ENCODE results near the gene TMEM222.
"Not testable (repeated sequence)": the region's sequence is repeated elsewhere in the genome, so short reads cannot be mapped to it uniquely, and the experiment has no call there.

The TMEM222 gene, protein sequence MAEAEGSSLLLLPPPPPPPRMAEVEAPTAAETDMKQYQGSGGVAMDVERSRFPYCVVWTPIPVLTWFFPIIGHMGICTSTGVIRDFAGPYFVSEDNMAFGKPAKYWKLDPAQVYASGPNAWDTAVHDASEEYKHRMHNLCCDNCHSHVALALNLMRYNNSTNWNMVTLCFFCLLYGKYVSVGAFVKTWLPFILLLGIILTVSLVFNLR

DNA sequence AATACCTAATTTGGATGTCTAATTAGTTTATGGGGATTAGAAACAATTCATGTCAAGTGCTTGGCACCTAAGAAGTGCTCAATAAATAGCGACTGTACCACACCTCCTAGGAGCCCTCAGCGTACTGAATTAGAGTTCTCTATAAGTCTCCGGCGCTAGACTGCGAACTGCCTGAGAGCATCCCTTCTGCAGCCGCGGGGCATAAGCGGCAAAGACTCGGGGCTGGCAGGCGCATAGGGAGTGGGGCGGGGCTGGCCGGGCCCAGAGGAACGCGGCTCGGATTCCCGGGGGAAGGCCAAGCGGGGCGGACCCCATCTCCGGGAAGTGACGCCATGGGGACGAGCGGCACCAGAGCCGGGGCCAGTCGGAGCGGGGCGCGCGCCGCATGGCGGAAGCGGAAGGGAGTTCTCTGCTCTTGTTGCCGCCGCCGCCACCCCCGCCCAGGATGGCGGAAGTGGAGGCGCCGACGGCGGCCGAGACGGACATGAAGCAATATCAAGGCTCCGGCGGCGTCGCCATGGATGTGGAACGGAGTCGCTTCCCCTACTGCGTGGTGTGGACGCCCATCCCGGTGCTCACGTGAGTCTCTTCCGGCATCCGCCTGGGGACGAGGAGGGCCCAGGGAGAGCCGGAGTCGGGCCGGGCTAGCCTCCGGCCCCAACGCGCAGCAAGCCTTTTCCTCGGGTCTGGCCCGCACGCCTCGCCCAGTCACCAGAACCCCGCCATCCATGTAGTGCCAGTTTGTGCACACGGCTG lies at the start of gene TMEM222:
Gene TMEM222, plus strand, starts transcription at position 351 of the 756 bp plus-strand sequence. Its CDS starts 35 bp downstream, at position 386.
- TF ChIP-seq, protein P1, sequence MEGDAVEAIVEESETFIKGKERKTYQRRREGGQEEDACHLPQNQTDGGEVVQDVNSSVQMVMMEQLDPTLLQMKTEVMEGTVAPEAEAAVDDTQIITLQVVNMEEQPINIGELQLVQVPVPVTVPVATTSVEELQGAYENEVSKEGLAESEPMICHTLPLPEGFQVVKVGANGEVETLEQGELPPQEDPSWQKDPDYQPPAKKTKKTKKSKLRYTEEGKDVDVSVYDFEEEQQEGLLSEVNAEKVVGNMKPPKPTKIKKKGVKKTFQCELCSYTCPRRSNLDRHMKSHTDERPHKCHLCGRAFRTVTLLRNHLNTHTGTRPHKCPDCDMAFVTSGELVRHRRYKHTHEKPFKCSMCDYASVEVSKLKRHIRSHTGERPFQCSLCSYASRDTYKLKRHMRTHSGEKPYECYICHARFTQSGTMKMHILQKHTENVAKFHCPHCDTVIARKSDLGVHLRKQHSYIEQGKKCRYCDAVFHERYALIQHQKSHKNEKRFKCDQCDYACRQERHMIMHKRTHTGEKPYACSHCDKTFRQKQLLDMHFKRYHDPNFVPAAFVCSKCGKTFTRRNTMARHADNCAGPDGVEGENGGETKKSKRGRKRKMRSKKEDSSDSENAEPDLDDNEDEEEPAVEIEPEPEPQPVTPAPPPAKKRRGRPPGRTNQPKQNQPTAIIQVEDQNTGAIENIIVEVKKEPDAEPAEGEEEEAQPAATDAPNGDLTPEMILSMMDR (IDR thresholded peaks at IDR 0.05; ENCODE audit: control extremely low read depth, extremely low read depth, low read depth, missing control alignments): no peak
- peak; percentile 99 for DNase-seq (ENCODE audit: extremely low spot score)
- CTCF ChIA-PET: interaction anchor here (0.9 to 6.3 kb wide), 7 partner anchors 11 to 404 kb away, joined by 3 to 57 read pairs (median 5); partner anchors contain the start of gene FAM76A
- POLR2A ChIA-PET: no interaction called here

DNA sequence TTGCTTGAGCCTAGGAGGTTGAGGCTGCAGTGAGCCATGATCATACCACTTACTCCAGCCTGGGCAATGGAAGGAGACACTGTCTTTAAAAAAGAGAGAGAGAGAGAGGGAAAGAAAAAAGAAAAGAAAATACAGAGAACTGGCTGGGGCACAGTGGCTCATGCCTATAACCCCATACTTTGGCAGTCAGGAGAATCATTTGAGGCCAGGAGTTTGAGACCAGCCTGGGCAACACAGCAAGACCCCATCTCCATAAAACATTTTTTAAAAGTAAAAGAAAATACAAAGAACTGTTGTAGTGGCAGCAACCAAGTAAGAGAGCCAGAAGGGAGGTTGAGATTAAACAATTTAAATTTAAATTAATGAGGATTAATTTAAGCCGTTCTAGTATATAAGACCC lies 47.8 kb upstream of the TMEM222 start:
- TF ChIP-seq, protein P1 (IDR thresholded peaks at IDR 0.05; ENCODE audit: control extremely low read depth, extremely low read depth, low read depth, missing control alignments): no peak
- no peak for DNase-seq (ENCODE audit: extremely low spot score)
- ChIA-PET POLR2A (no interaction called here), CTCF (no interaction called here)

DNA sequence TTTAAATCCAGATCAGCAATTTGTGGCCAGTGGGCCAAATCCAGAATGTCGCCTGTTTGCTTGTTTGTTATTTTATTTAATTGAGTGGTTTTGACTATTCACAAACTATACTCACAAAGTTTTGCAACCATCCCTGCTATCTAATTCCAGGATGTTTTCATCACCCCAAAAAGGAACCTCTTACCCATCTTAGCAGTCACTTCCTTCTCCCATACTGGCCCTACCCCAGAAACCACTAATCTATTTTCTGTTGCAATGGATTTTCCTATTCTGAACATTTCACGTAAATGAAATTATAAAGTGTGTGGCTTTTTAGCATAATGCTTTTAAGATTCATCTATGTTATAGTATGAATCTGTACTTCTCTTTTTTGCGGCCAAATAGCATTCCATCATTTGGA lies 46.3 kb upstream of the TMEM222 start:
- ChIA-PET POLR2A (no interaction called here), CTCF (no interaction called here)

DNA sequence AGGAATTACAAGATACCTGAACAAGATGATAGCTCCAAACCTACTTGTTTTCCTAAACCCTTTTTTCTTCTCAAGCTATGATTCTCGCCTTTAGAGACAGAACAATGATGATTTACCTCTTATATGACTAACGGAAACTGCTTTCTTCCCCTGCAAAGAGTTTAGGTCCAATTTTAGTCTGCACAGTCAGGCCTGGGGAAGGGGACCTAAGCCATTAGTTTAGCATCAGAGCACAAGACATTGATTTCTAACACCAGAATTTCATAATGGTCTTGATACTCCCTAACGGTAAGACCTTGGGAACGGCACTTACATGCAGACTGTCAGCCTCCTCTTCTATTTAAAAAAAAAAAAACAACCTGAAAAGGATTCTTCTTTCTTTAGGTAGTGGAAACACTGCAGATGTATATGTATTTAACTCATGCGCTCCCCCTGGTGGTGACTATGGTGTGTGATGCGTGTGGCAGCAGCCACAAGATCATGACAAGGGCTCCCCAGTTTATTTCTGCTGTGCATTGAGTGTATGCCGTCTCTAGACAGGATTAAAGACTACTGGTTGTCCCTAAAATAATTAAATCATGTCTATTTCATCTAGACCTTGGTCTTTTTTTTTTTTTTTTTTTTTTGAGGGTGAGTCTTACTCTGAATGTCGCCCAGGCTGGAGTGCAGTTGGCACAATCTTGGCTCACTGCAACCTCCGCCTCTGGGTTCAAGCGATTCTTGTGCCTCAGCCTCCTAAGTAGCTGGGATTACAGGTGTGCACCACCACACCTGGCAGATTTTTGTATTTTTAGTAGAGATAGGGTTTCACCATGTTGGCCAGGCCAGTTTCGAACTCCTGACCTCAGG lies 37.3 kb upstream of the TMEM222 start:
- DNase-seq (ENCODE audit: extremely low spot score): peak; percentile 88
- POLR2A ChIA-PET: no interaction called here
- TF ChIP-seq, protein P1 (IDR thresholded peaks at IDR 0.05; ENCODE audit: control extremely low read depth, extremely low read depth, low read depth, missing control alignments): peak; percentile 87
- CTCF ChIA-PET: interaction anchor here (0.6 to 11.7 kb wide), 46 partner anchors 8 to 288 kb away, joined by 3 to 209 read pairs (median 4); partner anchors contain the start of genes GPR3, SLC9A1 and WDTC1

More for the DNA sequence above, 46.3 kb upstream of the TMEM222 start:
- TF ChIP-seq, protein P1 (IDR thresholded peaks at IDR 0.05; ENCODE audit: control extremely low read depth, extremely low read depth, low read depth, missing control alignments): no peak
- no peak for DNase-seq (ENCODE audit: extremely low spot score)

DNA sequence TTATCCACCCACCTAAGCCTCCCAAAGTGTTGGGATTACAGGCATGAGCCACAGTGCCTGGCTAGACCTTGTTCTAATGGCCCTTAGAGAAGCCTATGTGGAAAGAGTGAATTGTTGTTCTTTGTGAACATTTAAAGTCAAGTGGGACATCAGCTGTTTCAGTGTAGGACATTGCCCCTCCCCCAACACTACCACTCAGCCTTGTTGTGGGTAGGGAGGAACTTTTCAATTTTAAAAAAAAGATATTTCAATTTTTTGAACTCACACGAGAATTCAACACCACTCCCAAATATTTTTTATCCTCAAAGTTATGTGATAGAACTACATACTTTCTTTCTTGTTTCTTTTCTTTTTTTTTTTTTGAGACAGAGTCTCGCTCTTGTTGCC lies 36.7 kb upstream of the TMEM222 start:
- TF ChIP-seq, protein P1 (IDR thresholded peaks at IDR 0.05; ENCODE audit: control extremely low read depth, extremely low read depth, low read depth, missing control alignments): no peak
- POLR2A ChIA-PET: no interaction called here
- DNase-seq (ENCODE audit: extremely low spot score): no peak
- CTCF ChIA-PET: interaction anchor here (0.8 to 11.7 kb wide), 12 partner anchors 13 to 252 kb away, joined by 3 to 209 read pairs (median 4); no protein-coding TSS in a partner anchor

DNA sequence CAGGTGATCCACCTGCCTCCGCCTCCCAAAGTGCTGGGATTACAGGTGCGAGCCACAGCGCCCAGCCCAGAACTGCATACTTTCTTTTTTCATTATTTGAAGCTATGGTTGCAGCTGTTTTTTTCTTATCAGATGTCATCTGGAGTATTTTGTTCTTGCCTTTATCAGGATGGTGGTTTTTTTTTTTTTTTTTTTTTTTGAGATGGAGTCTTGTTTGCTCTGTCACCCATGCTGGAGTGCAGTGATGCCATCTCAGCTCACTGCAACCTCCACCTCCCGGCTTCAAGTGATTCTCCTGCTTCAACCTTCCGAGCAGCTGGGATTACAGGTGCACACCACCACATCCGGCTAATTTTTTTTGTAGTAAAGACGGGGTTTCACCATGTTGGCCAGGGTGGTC lies 36.1 kb upstream of the TMEM222 start:
- CTCF ChIA-PET: interaction anchor here (0.8 to 11.7 kb wide), 11 partner anchors 13 to 252 kb away, joined by 3 to 209 read pairs (median 4); no protein-coding TSS in a partner anchor
- POLR2A ChIA-PET; DNase-seq (ENCODE audit: extremely low spot score): not testable (repeated sequence)

DNA sequence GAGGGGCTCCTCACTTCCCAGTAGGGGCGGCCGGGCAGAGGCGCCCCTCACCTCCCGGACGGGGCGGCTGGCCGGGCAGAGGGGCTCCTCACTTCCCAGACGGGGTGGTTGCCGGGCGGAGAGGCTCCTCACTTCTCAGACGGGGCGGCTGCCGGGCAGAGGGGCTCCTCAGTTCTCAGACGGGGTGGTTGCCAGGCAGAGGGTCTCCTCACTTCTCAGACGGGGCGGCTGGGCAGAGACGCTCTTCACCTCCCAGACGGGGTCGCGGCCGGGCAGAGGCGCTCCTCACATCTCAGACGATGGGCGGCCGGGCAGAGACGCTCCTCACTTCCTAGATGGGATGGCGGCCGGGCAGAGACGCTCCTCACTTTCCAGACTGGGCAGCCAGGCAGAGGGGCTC lies 32.8 kb upstream of the TMEM222 start:
- CTCF ChIA-PET; POLR2A ChIA-PET; DNase-seq (ENCODE audit: extremely low spot score): not testable (repeated sequence)

Measured in GM10248 (cell line).